Right lobe of liver (tissue), 6 donors: ENCODE results near the gene DCTPP1. TPM values are rescaled to one million over a fixed set of nuclear protein-coding genes. Genes with fewer than 3 reads are reported as not detected.
A peak's percentile ranks its signal among the peaks of the same experiment; 100 is the strongest.

ENCODE experiments used
- ATAC-seq, 4 donors: fragments of 200-7000 bp; cut with Tn5 transposase; one replicate each; pipeline ENCODE4 v1.9.1; 2020; ENCODE audit warnings: mild to moderate bottlenecking in 4 of 4, moderate library complexity in 4 of 4
- DNase-seq, 3 donors: peaks; one replicate each; pipeline ENCODE4 v3.0.0-alpha.2; 2020
- H3K27ac ChIP-seq, 3 donors: fragments of 200-600 bp; one replicate each; pipeline ENCODE4 v1.8.0; 2022
- H3K27me3 ChIP-seq, 2 donors: fragments of 200-600 bp; one replicate each; pipeline ENCODE4 v1.8.0; 2022
- H3K36me3 ChIP-seq, 4 donors: fragments of 200-600 bp; sonication (generic) in 1 of 4; one replicate each; pipeline versions ENCODE4 v1.5.1 to v1.8.0; 2017 to 2022; ENCODE audit warnings: control low read depth in 1 of 4
- H3K4me1 ChIP-seq, 4 donors: fragments of 200-600 bp; sonication (generic) in 1 of 4; one replicate each; pipeline versions ENCODE4 v1.5.1 to v1.8.0; 2017 to 2022; ENCODE audit warnings: control low read depth in 1 of 4
- H3K4me3 ChIP-seq, 3 donors: fragments of 200-600 bp; one replicate each; pipeline ENCODE4 v1.8.0; 2022
- H3K9me3 ChIP-seq, 4 donors: fragments of 200-600 bp; sonication (generic) in 1 of 4; one replicate each; pipeline versions ENCODE4 v1.5.1 to v1.8.0; 2017 to 2022; ENCODE audit warnings: control low read depth in 1 of 4
- POLR2A ChIP-seq: fragments of 450-650 bp; IDR thresholded peaks from one replicate; pipeline ENCODE4 v1.6.1; 2017; ENCODE audit warnings: antibody characterized with exemption, mild to moderate bottlenecking
- WGBS: methylation state at CpG from one replicate; pipeline ENCODE4 v1.1.6; 2018; ENCODE audit warnings: low coverage, low lambda C conversion rate; ENCODE audit not compliant: insufficient coverage; ENCODE audit errors: missing lambda C conversion rate; 5-methylcytosine and 5-hydroxymethylcytosine counted together
- intact Hi-C, 2 donors: fragments of 100-400 bp; cut with DNase I; formaldehyde crosslinking; loops; one replicate each; pipeline versions ENCODE4 v1.11.2 to v1.14.1; 2022
- total RNA-seq, 6 experiments: library from RNA; depleted of rRNA in 2 of 6; stranded (reverse); fragments of >200 nt in 2 of 6; fragmentation: NEBNext Ultra II Directional in 3 of 6; extraction: Animal tissue kit (Norgen Biotek cat#: 25700) in 3 of 6; gene quantifications; one replicate each; pipeline versions ENCODE4 v1.1.0 to v1.2.4, GENCODE V29; 2016 to 2023
- TF ChIP-seq, protein P1 (sequence below), 4 donors: fragments of 200-600 bp in 3 of 4; fragments of 450-650 bp in 1 of 4; IDR thresholded peaks; one replicate each; pipeline versions ENCODE4 v1.5.1 to v1.8.0; 2016 to 2022; ENCODE audit warnings: antibody characterized with exemption in 4 of 4, mild to moderate bottlenecking in 2 of 4
- donor health status: DM: no; HTN: yes; CAD: no.
- donor health status: DM: no; HTN: no; CAD: no.
- donor health status: DM: no; HTN: no; CAD: no.
- donor health status: DM: no; HTN: yes; CAD: no.
- donor health status: DM: no; HTN: yes; CAD: no.

The DCTPP1 gene
- total RNA-seq, 6 experiments from 2014 or later, result 10.0 to 17.9 (median 13.9) TPM

DNA sequence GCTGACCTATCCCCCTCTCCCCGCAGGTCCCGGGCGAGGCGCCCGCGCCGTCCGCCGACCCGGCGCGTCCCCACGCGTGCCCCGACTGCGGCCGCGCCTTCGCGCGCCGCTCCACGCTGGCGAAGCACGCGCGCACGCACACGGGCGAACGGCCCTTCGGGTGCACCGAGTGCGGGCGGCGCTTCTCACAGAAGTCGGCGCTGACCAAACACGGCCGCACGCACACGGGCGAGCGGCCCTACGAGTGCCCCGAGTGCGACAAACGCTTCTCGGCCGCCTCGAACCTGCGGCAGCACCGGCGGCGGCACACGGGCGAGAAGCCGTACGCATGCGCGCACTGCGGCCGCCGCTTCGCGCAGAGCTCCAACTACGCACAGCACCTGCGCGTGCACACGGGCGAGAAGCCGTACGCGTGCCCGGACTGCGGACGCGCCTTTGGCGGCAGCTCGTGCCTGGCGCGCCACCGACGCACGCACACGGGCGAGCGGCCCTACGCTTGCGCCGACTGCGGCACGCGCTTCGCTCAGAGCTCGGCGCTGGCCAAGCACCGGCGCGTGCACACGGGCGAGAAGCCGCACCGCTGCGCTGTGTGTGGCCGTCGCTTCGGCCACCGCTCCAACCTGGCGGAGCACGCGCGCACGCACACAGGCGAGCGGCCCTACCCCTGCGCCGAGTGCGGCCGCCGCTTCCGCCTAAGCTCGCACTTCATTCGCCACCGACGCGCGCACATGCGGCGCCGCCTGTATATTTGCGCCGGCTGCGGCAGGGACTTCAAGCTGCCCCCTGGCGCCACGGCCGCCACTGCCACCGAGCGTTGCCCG, 12.1 kb downstream of the DCTPP1 start:
- Histone ChIP-seq H3K27me3 (no peaks in the 10 kb centered on the region), H3K9me3 (no peaks in the 10 kb centered on the region), H3K27ac (peak overlapping the region; percentile 76 to 85 (median 80)), H3K4me1 (peaks cover 0 to 13% (median 0%) of the 10 kb centered on the region in 4 donors), H3K4me3 (peak overlapping the region; percentile 55 to 68 (median 64)), H3K36me3 (peaks cover 0 to 6% (median 0%) of the 10 kb centered on the region in 4 donors)
- peak; percentile 90 to 93 (median 91) for DNase-seq
- peak; percentile 86 to 95 (median 92) for ATAC-seq
- WGBS, result 0% methylated on average over 4 of the region's 140 CpGs
- intact Hi-C loops, result no loop called here
- peak; percentile 70 for TF ChIP-seq POLR2A
- TF ChIP-seq, protein P1, sequence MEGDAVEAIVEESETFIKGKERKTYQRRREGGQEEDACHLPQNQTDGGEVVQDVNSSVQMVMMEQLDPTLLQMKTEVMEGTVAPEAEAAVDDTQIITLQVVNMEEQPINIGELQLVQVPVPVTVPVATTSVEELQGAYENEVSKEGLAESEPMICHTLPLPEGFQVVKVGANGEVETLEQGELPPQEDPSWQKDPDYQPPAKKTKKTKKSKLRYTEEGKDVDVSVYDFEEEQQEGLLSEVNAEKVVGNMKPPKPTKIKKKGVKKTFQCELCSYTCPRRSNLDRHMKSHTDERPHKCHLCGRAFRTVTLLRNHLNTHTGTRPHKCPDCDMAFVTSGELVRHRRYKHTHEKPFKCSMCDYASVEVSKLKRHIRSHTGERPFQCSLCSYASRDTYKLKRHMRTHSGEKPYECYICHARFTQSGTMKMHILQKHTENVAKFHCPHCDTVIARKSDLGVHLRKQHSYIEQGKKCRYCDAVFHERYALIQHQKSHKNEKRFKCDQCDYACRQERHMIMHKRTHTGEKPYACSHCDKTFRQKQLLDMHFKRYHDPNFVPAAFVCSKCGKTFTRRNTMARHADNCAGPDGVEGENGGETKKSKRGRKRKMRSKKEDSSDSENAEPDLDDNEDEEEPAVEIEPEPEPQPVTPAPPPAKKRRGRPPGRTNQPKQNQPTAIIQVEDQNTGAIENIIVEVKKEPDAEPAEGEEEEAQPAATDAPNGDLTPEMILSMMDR (IDR thresholded peaks at IDR 0.05), result peak; percentile 22 to 39 (median 27)

DNA sequence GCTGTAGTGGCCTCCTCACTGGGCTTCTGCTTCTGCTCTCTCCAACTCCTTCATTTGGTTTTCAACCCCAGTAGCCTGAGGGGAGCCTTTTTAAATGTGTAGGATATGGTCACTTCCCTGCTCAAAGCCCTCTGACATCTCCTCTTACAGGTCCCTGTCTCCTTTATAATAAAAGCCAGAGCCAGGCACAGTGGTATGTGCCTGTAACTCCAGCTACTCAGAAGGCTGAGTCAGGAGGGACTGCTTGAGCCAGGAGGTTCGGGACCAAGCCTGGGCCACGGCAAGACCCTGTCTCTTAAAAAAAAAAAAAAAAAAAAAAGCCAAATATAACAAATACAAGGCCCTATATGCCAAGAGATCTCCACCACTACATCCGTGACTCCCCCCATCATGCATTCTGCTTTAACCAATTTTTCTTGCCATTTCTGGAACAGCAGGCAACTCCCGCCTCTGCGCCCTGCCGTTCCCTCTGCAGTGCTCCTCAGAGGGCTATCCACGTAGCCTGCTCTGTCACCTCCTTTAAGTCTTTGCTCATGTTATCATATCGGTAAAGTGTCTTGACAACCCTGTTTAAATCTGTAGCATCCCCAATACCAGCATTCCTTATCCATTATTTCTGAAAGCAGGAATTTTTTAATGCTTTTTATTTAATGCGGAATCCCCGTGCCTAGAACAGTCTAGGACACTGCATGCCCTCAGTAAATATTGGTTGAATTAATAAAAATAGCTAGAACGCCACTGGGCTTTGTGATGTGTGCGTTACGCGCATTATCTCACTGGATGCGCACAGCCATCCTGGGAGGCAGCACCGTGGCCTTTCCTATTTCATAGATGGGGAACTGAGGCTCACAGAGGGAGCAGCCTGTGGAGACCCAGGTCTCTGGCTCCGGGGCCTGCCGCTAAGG, 13.0 kb downstream of the DCTPP1 start:
- H3K9me3 ChIP-seq, result no peaks in the 10 kb centered on the region
- peaks cover 0 to 13% (median 0%) of the 10 kb centered on the region in 4 donors for H3K4me1 ChIP-seq
- peaks cover 0 to 6% (median 0%) of the 10 kb centered on the region in 4 donors for H3K36me3 ChIP-seq
- intact Hi-C loops, result no loop called here
- WGBS, result 60% methylated on average over 16 of the region's 18 CpGs
- no peaks in the 10 kb centered on the region for H3K27me3 ChIP-seq
- no peak for ATAC-seq
- peak overlapping the region; percentile 55 to 68 (median 64) for H3K4me3 ChIP-seq
- no peak for DNase-seq
- TF ChIP-seq, protein P1 (IDR thresholded peaks at IDR 0.05), result no peak
- no peak for TF ChIP-seq POLR2A
- peak overlapping the region; percentile 76 to 85 (median 80) for H3K27ac ChIP-seq

DNA sequence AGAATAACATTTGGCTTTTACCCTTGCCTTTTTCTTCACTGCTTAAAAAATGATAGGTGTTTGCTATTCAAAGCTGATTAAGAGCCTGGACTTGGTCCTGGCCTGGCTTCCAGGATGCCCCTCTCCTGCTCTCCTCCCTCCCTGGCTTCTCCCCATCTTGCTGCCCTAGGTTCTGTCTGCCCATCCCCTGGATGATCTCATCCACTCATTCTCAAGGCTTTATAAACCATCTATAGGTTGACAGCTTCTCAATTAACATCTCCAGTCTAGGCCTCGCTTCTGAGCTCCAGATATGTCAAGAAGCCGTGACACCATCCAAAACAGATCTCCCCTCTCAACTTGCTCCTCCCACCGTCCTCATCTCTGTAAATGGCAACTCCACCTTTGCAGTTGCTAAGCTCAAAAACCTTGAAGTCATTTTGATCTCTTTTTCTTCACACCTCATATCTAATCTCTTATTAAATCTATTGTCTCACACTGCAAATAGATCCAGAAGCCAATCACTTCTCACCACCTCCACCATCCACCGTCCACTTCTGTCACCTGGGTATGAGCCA, 13.7 kb downstream of the DCTPP1 start:
- WGBS, result 90% methylated on average over 4 of the region's 4 CpGs
- intact Hi-C loops, result no loop called here
- peaks cover 0 to 13% (median 0%) of the 10 kb centered on the region in 4 donors for H3K4me1 ChIP-seq
- DNase-seq, result no peak
- H3K36me3 ChIP-seq, result peaks cover 0 to 6% (median 0%) of the 10 kb centered on the region in 4 donors
- no peak for ATAC-seq
- H3K4me3 ChIP-seq, result no peak overlapping the region
- no peak overlapping the region for H3K27ac ChIP-seq
- H3K9me3 ChIP-seq, result no peaks in the 10 kb centered on the region
- no peaks in the 10 kb centered on the region for H3K27me3 ChIP-seq
- no peak for TF ChIP-seq POLR2A
- TF ChIP-seq, protein P1 (IDR thresholded peaks at IDR 0.05), result no peak

DNA sequence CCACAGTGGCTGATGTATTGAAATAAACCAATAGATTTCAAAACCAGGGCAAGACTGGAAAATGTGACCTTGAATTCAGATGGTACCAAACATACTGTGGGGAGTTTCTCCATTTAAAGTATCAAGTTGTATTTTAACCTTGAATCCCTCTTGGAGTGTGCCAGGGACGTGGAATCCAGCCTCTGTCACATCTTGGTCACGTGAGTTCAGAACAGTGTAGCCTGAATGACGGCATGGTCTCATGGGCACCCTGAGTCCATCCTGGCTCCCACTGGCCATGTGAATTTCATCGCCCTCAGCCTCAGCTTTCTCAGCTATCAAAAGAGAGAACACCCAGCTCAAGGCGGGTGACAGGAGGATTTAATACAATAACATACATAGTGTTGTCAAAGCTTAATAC, 15.7 kb downstream of the DCTPP1 start:
- ATAC-seq (no peak), DNase-seq (no peak)
- Histone ChIP-seq H3K36me3 (peaks cover 0 to 6% (median 0%) of the 10 kb centered on the region in 4 donors), H3K4me3 (no peak overlapping the region), H3K27ac (peak overlapping the region in 2 of 3 donors; percentile 20 to 24), H3K9me3 (no peaks in the 10 kb centered on the region), H3K4me1 (peaks cover 0 to 21% (median 4%) of the 10 kb centered on the region in 4 donors), H3K27me3 (no peaks in the 10 kb centered on the region)
- TF ChIP-seq, protein P1 (IDR thresholded peaks at IDR 0.05), result no peak
- no peak for TF ChIP-seq POLR2A
- intact Hi-C loops, result no loop called here
- WGBS, result 61% methylated on average over 4 of the region's 5 CpGs
